HG02678 (cell line): ENCODE measurements around the gene CCL16.
A peak's percentile ranks its signal among the peaks of the same experiment; 100 is the strongest.
"Not testable (repeated sequence)": the region's sequence is repeated elsewhere in the genome, so short reads cannot be mapped to it uniquely, and the experiment has no call there.

Experiments used
- ATAC-seq: cut with Tn5 transposase; IDR thresholded peaks from one replicate; pipeline ENCODE4 v1.9.1; 2021; ENCODE audit warnings: mild to moderate bottlenecking, moderate library complexity; ENCODE audit not compliant: unreplicated experiment

CCL16 gene

DNA sequence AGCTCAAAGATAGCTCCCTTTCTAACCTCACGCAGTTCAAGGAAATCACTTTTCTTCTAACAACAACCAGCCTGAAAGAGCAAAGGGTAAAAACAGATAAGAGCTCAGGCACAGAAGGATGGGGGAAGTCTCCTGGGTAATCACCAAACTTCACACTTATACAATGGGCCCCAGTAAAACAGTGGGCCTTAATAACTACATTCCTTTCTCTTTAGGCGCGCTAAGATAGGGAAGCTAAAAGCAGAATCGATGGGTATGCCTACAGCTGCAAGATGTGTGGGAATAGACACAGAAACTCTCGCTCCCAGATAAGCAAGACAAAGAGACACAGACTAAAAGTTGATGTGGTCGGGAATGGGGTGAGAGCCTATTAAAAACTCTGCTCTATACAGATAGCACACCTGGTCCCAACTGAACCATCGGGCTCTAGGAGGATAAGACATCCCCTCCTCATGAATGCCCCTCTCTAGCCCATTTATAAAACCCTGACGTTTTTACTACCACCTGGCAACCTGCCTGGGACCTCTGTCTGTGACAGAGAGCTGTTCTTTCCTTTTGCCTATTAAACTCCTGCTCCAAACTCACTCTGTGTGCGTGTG, 38.6 kb downstream of the CCL16 start:
- ATAC-seq: no peak

GRCh38 chr17:35938492-35938891, 42.8 kb downstream of the CCL16 start:
- ATAC-seq: not testable (repeated sequence)

GRCh38 chr17:35936063-35936462, 45.2 kb downstream of the CCL16 start:
- ATAC-seq: no peak

- no peak for ATAC-seq
Observed at GRCh38 chr17:35934760-35935159, 46.5 kb downstream of the CCL16 start.

DNA sequence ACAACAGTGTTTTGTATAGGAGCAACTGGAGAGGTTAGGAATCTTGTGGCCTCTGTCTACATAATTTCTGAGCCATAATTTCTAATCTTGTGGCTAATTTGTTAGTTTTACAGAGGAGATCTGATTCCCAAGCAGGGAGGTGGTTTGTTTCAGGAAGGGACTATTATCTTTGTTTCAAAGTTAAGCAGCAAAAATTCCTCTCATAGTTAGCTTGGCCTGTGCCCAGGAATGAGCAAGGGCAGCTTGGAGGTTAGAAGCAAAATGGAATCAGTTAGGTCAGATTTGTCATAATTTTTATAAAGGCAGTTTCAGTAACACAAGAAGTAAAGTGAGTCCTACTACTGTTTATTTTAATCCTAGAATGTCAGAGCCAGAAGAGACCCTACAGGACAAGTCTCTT, 48.7 kb downstream of the CCL16 start:
- ATAC-seq: no peak

GRCh38 chr17:35931794-35932425, 49.4 kb downstream of the CCL16 start:
- no peak for ATAC-seq

DNA sequence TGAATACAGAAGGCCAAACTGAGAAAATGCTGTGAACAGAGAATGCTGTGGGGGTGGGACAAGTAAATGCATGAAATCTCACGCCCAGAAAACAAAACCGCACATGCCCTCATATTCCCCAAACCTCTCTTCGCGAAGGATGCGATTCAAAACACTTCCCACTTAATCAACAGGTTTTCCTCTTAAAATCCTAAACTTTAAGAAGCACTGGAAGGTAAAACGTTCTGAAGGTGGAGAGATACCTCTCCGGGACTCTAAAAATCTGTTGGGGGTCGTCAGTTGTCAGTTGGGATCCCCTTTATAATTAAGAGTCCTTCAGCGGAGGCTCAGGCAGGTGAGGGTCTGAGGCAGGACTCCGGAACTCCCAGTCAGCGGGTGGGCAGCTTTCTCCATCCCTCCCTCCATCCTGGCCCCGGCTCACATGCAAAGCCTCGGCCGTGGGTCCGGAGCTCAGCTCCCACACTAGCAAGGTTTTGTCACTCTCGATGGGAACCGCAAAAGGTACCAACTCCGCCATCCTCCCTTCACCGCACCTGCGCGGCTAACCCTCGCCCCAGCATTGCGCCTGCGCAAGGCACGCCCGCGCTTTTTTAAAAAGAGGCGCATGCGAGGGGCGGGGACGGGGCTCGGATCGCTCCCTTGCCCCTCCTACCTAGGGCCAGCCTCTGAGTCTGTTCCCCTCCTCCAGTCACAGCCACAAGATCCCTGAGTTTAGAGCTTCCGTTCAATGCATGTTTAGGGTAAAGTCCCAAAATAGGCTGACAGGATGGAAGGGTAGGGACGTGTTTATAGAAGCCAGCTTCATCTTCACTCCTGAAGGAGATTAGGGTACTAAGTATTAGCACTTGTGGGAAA, 50.9 kb downstream of the CCL16 start, which contains the start of gene RDM1:
Gene RDM1, minus strand, starts transcription at position 563 of the 855 bp plus-strand sequence. Its CDS starts 46 bp downstream, at position 517.
- peak; percentile 77 for ATAC-seq

DNA sequence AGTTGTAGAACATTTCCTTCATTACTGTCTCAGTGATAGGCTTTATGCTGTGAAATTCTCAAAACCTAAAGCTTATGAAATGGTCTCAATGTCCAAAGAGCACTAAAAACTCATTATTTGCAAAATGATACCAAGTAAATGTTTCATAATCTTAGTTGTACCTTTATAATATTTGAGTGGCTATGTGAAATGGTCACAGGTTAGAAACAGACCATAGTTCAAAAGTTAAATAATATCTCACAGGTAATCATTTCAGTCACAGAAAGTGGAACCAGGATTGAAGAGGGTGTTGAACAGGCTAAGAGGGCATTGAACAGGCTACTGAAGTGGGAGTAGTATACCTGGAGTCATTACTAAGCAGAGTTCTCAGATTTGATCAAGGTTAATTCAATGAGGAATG, 53.6 kb downstream of the CCL16 start:
- no peak for ATAC-seq
